Measurements from ENCODE around the gene POPDC3.

DNA sequence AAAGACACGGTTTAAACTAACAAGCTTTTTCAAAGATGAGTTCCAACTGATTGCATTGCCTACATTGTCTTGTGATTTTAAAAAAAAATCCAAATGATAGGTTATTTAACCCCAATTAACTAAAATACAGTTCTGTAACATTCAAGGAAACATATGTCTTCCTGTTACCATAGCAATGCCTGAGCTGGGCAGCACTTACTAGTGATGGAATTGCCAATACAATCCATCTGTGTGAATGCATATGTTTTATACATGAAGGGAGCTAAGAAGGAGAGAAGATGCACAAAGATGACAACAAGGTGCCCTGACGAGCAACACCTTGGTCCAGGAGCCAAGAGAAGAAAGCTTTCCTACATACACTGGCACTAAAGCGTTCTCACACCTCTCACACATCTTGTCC is 68.7 kb downstream of the POPDC3 start:
- no peak for TF ChIP-seq CTCF (IDR thresholded peaks at IDR 0.05)
- no peak for TF ChIP-seq POLR2AphosphoS5 (IDR thresholded peaks at IDR 0.05)
- TF ChIP-seq EP300 (IDR thresholded peaks at IDR 0.05), result no peak
